Esophagus muscularis mucosa (tissue), 4 donors: ENCODE data around the gene SLC8B1. TPM values are rescaled to one million over a fixed set of nuclear protein-coding genes. Genes with fewer than 3 reads are reported as not detected.
"Not testable (repeated sequence)": the region's sequence is repeated elsewhere in the genome, so short reads cannot be mapped to it uniquely, and the experiment has no call there.

Experiments
- DNase-seq: peaks from one replicate; pipeline ENCODE4 v3.0.0-alpha.2; 2017; ENCODE audit errors: extremely low spot score
- H3K27ac ChIP-seq, 4 donors: fragments of 200-600 bp; sonication (generic); replicated peaks in 1 of 4; 1 replicate in 3 of 4; 2 replicates in 1 of 4; pipeline ENCODE4 v1.5.1; 2016 to 2019; ENCODE audit warnings: mild to moderate bottlenecking in 1 of 4
- H3K27me3 ChIP-seq, 4 donors: fragments of 200-600 bp; sonication (generic); one replicate each; pipeline versions ENCODE4 v1.5.1 to v1.6.0; 2016 to 2019
- H3K36me3 ChIP-seq, 4 donors: fragments of 200-600 bp; sonication (generic); one replicate each; pipeline ENCODE4 v1.5.1; 2016 to 2019
- H3K4me1 ChIP-seq, 4 donors: fragments of 200-600 bp; sonication (generic); one replicate each; pipeline ENCODE4 v1.5.1; 2016 to 2019
- H3K4me3 ChIP-seq, 4 donors: fragments of 200-600 bp; sonication (generic); 1 replicate in 2 of 4; 2 replicates in 2 of 4; pipeline ENCODE4 v1.5.1; 2016 to 2019; ENCODE audit warnings: mild to moderate bottlenecking in 4 of 4, moderate library complexity in 1 of 4
- H3K9me3 ChIP-seq, 4 donors: fragments of 200-600 bp; sonication (generic); 1 replicate in 3 of 4; 2 replicates in 1 of 4; pipeline ENCODE4 v1.5.1; 2016 to 2019
- EP300 ChIP-seq: sonication (generic); formaldehyde crosslinking; IDR thresholded peaks from one replicate; pipeline ENCODE4 v1.6.1; 2017; ENCODE audit warnings: antibody characterized with exemption
- POLR2A ChIP-seq: fragments of 450-650 bp; IDR thresholded peaks from one replicate; pipeline ENCODE4 v1.6.1; 2017; ENCODE audit warnings: antibody characterized with exemption, moderate library complexity, mild to moderate bottlenecking, low read depth
- POLR2AphosphoS5 ChIP-seq, 2 donors: sonication (generic); formaldehyde crosslinking; IDR thresholded peaks; one replicate each; pipeline ENCODE4 v1.6.1; 2017; ENCODE audit warnings: antibody characterized with exemption in 2 of 2
- WGBS: methylation state at CpG from one replicate; pipeline ENCODE4 v1.1.5; 2018; 5-methylcytosine and 5-hydroxymethylcytosine counted together
- intact Hi-C: fragments of 100-400 bp; cut with DNase I; formaldehyde crosslinking; loops from one replicate; pipeline ENCODE4 v1.15.1; 2023
- total RNA-seq, 4 donors: library from RNA; depleted of rRNA; stranded (reverse); fragments of >200 nt; gene quantifications; one replicate each; pipeline versions ENCODE4 v1.1.0 to v1.2.1, GENCODE V29; 2016
- TF ChIP-seq, protein P1 (sequence below), 3 experiments: fragments of 200-600 bp in 2 of 3; fragments of 450-650 bp in 1 of 3; sonication (generic) in 2 of 3; IDR thresholded peaks; one replicate each; pipeline ENCODE4 v1.5.1; 2017 to 2019; ENCODE audit warnings: antibody characterized with exemption in 3 of 3, mild to moderate bottlenecking in 2 of 3, moderate library complexity in 1 of 3

SLC8B1 gene
- total RNA-seq, 4 donors from 2014 or later, result 19.1 to 22.8 (median 19.8) TPM

DNA sequence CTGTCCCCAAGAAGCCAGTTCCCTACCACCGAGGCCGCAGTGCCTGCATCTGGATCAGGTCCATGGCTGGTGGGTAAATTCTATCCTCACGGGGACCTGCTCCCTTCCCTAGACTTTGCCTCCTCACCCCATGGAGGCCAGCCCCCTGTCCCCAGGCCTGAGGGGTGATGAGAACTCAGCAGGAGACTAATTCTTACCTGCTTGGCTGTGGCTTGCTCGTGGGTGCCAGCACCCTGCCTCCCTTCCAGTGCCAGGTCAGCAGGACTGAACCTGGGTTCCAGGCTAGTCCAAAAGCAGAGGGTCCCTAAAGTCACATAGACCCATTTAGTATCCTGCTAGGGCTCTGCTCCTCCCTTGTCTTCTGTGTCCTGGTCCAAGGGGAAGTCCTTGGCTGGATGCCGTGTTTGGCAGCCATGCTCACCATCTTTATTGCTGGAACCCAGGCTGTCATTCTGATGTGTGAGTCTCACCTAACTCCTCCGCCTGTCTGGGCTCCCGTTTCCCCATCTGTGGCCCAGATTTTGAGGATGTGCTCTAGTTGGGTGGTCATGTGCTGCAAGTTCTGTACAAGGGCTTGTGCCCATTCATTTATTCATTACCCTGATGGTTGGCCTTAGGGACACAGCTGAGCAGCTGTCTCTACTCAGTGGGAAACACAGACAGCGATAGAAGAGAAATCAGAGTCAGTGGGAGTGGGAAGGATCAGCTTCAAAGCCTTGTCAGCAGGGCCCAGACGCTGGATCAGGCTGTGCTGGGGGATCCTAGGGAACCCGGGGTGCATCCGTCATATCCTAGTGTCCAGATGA is 24.4 kb upstream of the SLC8B1 start:
- peaks cover 0 to 8% (median 5%) of the 10 kb centered on the region in 4 donors for H3K36me3 ChIP-seq
- intact Hi-C loops, result no loop called here
- no peak for DNase-seq
- H3K27me3 ChIP-seq, result no peaks in the 10 kb centered on the region
- no peaks in the 10 kb centered on the region for H3K9me3 ChIP-seq
- H3K4me3 ChIP-seq, result peak overlapping the region; percentile 68 to 91 (median 76)
- peaks cover 12 to 34% (median 27%) of the 10 kb centered on the region in 4 donors for H3K4me1 ChIP-seq
- peak overlapping the region; percentile 82 to 91 (median 87) for H3K27ac ChIP-seq
- no peak for TF ChIP-seq EP300
- TF ChIP-seq POLR2A, result no peak
- TF ChIP-seq, protein P1, sequence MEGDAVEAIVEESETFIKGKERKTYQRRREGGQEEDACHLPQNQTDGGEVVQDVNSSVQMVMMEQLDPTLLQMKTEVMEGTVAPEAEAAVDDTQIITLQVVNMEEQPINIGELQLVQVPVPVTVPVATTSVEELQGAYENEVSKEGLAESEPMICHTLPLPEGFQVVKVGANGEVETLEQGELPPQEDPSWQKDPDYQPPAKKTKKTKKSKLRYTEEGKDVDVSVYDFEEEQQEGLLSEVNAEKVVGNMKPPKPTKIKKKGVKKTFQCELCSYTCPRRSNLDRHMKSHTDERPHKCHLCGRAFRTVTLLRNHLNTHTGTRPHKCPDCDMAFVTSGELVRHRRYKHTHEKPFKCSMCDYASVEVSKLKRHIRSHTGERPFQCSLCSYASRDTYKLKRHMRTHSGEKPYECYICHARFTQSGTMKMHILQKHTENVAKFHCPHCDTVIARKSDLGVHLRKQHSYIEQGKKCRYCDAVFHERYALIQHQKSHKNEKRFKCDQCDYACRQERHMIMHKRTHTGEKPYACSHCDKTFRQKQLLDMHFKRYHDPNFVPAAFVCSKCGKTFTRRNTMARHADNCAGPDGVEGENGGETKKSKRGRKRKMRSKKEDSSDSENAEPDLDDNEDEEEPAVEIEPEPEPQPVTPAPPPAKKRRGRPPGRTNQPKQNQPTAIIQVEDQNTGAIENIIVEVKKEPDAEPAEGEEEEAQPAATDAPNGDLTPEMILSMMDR (IDR thresholded peaks at IDR 0.05), result no peak
- TF ChIP-seq POLR2AphosphoS5 (IDR thresholded peaks at IDR 0.05), result peak in 1 of 2 donors; percentile 11
- 23% methylated on average over 8 of the region's 11 CpGs for WGBS

DNA sequence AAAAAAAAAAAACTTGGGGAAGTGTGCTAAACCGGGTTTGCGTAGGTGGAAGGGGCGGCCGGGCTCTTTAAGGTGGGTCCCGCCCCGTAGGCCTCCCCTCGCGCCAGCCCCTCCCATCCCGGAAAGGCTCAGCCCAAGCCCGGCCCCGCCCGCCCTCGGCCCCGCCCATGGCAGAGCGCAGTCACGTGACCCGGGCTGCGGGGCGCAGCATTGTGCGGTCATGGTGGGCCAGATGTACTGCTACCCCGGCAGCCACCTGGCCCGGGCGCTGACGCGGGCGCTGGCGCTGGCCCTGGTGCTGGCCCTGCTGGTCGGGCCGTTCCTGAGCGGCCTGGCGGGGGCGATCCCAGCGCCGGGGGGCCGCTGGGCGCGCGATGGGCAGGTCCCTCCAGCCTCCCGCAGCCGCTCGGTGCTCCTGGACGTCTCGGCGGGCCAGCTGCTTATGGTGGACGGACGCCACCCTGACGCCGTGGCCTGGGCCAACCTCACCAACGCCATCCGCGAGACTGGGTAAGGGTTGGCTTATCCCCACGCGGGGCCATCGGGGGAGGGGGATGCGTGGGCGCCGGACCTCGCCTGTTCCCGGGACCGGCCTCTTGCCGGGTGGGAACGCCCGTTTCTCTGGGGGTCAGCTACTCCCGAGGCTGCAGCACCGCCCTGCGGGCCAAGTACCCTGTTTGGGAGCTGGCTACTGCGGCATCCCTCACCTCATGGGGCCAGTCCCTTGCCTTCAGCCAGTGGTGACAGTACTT is 23.6 kb upstream of the SLC8B1 start, which contains the start of gene PLBD2:
Gene PLBD2 (plus strand): TSS at position 207 of the 752 bp plus-strand sequence. CDS start 14 bp downstream, at position 221.
- Histone ChIP-seq H3K27me3 (peaks cover 0 to 7% (median 0%) of the 10 kb centered on the region in 4 donors), H3K36me3 (peaks cover 0 to 3% (median under 1%) of the 10 kb centered on the region in 4 donors), H3K4me3 (peak within 1 kb of the TSS; percentile 68 to 91 (median 76)), H3K4me1 (peaks cover 12 to 34% (median 27%) of the 10 kb centered on the region in 4 donors), H3K9me3 (no peaks in the 10 kb centered on the region), H3K27ac (peak within 1 kb of the TSS; percentile 82 to 91 (median 87))
- under 1% methylated on average over 41 of the region's 67 CpGs for WGBS
- TF ChIP-seq EP300 (no peak), POLR2A (peak; percentile 50), POLR2AphosphoS5 (IDR thresholded peaks at IDR 0.05) (peak; percentile 78 to 85)
- TF ChIP-seq, protein P1 (IDR thresholded peaks at IDR 0.05), result no peak
- intact Hi-C loops, result no loop called here
- DNase-seq, result peak; percentile 98

DNA sequence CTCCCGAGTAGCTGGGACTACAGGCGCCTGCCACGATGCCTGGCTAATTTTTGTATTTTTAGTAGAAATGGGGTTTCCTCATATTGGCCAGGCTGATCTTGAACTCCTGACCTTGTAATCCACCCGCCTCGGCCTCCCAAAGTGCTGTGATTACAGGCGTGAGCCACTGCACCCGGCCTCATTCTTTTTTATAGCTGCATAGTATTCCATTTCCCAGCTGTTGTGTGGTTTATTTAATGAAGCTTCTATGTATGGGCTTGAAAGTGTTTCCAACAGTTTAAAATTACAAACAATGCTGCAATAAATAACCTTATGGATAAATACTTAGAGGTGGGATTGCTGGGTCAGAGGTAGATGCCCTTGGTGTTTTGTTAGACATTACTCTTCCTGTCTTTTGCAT is 19.3 kb upstream of the SLC8B1 start:
- Histone ChIP-seq H3K4me1 (peaks cover 1 to 12% (median 9%) of the 10 kb centered on the region in 4 donors), H3K27me3 (peaks cover 0 to 17% (median 0%) of the 10 kb centered on the region in 4 donors)
- 91% methylated on average over 7 of the region's 7 CpGs for WGBS
- H3K27ac ChIP-seq, H3K4me3 ChIP-seq, H3K9me3 ChIP-seq, intact Hi-C loops, DNase-seq, H3K36me3 ChIP-seq: not testable (repeated sequence)

DNA sequence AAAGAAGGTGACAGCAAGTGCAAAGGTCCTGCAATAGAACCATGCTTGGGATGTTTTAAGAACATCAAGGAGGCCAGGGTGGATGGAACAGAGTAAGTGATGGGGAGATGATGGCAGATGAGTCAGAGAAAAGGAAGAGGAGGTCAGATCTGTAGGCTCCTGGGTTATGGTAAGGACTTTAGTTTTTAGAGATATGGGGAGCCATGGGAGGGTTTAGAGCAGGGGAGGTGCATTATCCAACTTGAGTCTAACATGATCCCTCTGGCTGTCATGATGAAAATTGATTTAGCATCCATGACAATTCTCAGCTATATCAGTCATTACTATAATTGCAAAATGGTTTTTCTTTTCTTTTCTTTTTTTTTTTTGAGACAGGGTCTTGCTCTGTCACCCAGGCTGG is 16.2 kb upstream of the SLC8B1 start:
- Histone ChIP-seq H3K36me3 (no peaks in the 10 kb centered on the region), H3K4me3 (no peak overlapping the region), H3K4me1 (no peaks in the 10 kb centered on the region), H3K27ac (no peak overlapping the region), H3K27me3 (peaks cover 0 to 23% (median 0%) of the 10 kb centered on the region in 4 donors), H3K9me3 (no peaks in the 10 kb centered on the region)
- intact Hi-C loops, result no loop called here
- TF ChIP-seq EP300 (no peak), POLR2AphosphoS5 (IDR thresholded peaks at IDR 0.05) (no peak), POLR2A (no peak)
- TF ChIP-seq, protein P1 (IDR thresholded peaks at IDR 0.05), result no peak
- DNase-seq, result no peak
